HG03060 (cell line): ENCODE measurements around the gene SLC38A8.

Experiments
- ATAC-seq: cut with Tn5 transposase; IDR thresholded peaks from one replicate; pipeline ENCODE4 v1.9.1; 2021; ENCODE audit warnings: low read depth, moderate number of reproducible peaks; ENCODE audit not compliant: unreplicated experiment

The SLC38A8 gene

DNA sequence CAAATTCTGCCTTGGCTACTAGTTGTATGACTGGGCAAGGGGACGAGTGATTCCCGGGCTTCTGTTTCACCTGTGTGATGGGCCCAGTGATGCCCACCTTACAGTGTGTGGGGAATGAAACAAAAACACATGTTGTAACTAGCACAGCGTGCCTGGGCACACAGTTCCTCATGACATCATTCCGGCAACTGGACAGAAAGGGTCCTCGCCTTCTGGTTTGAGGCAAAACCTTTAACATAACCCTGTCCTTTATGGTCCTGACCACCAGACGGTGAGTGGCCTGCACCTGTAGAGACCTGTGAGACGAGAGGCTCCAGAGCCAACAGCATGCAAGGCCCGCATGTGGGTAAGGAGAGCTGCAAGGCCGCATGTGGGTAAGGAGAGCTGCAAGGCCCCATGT is 7.7 kb upstream of the SLC38A8 start:
- ATAC-seq = no peak

- ATAC-seq = no peak
These were observed 6.9 kb upstream of the SLC38A8 start for GRCh38 chr16:84049403-84050060.

GRCh38 chr16:84048871-84049270 is 6.3 kb upstream of the SLC38A8 start:
- no peak for ATAC-seq

DNA sequence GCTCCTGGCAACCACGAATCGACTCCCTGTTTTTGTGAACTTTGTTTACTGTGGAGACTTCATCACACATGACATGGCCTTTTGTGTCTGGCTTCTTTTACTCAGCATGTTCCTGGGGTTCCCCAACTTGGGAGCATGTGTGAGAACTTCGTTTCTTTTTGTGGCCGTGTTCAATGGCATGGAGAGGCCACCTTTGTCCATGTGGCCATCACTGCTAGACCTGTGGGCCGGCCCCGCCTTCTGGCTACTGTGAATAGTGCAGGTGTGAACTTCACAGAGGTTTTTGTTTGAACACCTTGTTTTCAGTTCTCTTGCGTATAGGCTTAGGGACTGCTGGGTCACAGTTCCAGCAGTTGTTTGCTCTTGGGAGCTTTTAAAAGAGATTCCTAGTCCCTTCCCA is 5.7 kb upstream of the SLC38A8 start:
- no peak for ATAC-seq

DNA sequence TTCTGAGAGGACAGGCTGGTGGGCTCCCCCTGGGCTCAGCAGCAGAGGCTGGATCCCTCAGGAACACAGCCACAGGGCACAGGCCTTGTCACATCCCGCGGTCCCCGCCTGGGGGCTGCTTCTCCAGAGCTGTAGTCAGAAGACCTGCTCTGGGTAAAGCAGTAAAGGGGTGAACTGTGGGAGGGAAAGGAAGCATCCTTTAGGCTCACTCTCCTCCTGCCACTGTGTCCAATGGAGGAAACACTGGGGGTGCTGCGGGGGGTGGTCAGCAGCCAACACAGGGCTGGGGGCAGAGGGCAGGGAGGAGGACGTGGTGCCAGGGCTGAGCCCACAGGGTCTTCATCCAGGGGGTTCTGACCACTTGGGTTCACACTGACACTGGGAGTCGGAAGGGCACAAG is 5.0 kb upstream of the SLC38A8 start:
- no peak for ATAC-seq

DNA sequence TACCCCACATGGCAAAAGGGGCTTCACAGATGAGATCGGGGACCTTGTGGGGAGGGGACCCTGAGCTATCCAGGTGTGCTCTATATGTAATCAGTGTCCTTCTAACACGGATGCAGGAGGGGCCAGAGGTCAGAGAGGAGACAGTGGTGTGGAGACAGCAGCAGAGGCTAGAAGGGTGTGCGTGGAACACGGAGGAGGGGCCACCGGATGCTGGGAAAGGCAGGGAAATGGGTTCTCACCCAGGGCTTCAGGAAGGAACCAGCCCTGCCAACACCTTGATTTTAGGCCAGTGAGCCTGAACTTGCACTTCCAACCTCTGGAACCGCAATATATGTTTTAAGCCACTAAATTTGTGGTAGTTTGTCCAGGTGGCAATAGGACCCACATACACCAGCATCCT is 4.6 kb upstream of the SLC38A8 start:
- no peak for ATAC-seq

GRCh38 chr16:84045818-84046470 is 3.3 kb upstream of the SLC38A8 start:
- ATAC-seq = no peak

DNA sequence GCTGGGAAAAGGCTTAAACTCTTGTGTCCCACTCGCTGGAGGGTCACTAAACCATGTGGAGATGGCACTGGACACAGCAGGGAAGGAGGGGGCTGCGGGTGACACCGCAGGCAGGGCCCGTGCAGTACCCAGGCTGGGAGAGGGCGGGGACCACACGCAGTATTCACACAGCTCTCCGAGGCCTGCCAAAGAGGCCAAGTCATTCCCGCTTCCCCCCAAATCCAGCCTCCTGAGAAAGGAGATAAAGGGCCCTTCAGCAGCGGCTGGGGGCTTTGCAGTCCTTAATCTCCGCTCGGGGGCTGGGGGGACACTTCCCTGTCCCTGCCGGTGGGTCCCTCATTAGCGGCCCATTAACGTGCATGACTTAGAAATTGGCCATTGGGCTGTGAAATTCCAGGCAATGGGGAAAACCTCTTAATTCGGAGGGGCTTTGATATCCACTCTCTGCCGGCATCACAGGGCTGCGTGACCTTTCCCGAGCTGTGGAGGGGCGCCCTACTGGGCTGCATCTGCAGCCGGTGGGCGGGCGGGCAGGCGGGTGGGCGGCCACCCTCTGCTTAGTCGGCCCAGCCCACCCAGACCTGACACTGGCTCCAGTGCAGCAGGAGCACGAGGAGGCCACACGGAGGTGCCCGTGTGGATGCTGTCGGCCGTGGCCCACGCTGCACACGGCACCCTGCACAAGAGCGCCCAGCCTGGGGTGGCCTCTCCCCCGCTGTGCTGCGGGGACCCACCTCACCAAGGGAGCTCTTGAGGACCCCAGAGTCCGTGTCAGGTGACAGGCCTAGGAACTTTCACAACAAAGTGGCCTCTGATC is 2.6 kb upstream of the SLC38A8 start:
- ATAC-seq = no peak

DNA sequence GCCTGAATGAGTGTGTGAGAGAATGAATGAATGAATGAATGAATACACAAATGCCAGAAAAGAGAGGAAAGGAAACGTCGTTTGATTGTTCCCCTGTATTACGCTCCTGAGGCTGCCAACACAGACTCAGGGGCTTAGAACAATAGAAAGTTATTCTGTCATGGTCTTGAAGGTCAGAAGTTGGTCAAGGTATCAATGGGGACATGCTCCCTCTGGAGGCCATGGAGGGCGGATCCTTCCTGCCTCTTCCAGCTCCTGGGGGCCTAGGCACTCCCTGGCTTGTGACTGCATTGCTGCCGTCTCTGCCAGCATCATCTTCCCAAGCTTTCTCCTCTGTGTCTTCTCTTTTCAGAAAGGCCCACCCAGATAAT is 1.5 kb upstream of the SLC38A8 start:
- ATAC-seq = no peak

DNA sequence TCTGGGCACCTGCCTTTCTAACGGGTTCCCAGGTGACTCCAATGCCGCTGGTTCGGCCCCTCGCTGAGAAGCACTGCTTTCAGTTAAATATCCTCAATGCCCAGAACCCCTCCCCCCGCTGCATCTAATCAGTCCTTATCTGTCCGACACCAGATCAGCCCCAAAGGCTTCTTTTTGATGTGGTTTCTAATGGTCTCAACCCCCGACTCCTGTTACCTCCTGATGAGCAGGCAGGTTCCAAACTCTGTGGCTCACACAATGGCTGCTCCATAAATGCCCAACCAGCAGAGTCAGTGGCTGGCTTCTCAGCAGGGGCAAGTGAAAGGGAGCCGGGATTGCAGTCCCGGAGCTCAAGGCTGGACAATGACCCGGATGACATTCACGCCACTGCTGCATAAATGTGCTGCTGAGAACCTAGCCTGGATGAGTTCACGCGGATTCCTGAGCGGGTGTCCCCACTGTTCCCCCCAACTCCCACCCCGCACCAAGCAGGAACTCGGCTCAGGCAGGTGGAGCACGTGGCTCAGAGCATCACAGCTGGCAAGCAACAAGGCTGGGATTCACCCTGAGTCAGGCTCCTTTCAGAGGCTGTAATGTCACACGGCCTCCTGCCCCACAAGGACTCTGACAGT is 1.0 kb upstream of the SLC38A8 start:
- ATAC-seq = no peak

GRCh38 chr16:84042879-84043485 is 387 bp upstream of the SLC38A8 start:
- no peak for ATAC-seq

DNA sequence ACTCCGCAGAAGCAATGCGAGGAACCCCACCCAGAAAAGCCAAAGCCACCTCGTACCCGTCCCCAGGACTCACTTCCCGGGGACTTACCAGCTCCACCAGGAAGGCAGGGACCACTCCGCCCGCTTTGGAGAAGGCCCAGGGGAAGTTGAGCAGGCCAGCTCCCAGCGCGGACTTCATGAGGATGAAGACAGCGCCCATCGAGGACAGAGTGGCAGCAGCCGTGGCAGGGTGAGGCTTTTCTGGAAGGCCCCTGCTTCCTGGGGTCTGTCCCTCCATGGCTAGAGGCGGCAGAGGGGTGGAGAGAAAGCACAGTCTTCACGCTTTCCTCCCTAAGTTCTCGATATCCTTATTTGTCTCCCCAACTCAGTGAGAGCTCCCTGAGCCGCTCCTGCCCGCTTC is 714 bp downstream of the SLC38A8 start:
- no peak for ATAC-seq

GRCh38 chr16:84040823-84041820 is 1.5 kb downstream of the SLC38A8 start:
- no peak for ATAC-seq

- no peak for ATAC-seq
These were observed 2.3 kb downstream of the SLC38A8 start for GRCh38 chr16:84040226-84040822.

GRCh38 chr16:84039696-84040095 is 2.9 kb downstream of the SLC38A8 start:
- no peak for ATAC-seq

DNA sequence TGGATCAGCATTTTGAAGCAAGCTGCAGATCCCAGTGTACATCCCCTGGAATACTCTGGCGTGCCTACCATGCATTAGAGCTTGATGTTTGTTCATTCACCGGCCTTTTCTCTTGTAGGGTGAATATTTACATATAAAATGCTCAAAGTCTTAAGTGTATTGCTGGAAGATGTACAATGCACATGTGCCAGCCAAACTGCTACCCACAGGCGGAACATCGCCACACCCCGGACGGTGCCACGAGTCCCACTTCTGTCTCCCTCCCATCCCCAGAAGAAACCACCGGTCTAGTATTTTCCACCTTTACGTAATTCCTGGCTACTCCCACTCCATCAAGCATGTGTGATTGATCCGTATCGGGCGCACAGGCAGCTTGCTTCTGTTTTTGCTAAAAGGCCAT is 4.1 kb downstream of the SLC38A8 start:
- no peak for ATAC-seq

DNA sequence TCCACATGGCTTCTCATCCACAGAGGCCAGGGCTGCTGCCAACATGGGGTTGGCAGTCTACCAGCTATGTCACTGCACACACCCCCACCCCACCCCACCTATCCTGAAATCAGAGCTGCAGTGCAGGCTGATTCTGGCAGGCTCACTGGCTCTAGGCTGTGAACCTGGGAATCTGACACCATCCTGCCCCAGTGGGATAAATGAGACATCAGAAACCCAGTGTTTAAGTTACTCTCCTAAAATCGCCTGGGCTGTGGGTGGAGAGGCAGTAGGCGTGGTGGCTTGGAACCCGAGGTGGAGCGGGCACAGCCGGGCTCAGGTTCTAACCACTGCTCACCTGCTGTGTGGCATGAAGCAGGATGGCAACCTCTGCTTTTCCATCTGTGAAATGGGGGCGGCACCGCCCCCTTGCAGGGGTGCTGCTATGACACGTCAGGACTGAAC is 5.6 kb downstream of the SLC38A8 start:
- ATAC-seq = no peak

- no peak for ATAC-seq
These were observed 6.5 kb downstream of the SLC38A8 start for GRCh38 chr16:84036131-84036530.

- ATAC-seq = no peak
These were observed 8.1 kb downstream of the SLC38A8 start for GRCh38 chr16:84034516-84034915.
